Thyroid gland (tissue), 4 donors: ENCODE results near the gene BRWD1. TPM values are rescaled to one million over a fixed set of nuclear protein-coding genes. Genes with fewer than 3 reads are reported as not detected.

ENCODE experiments used
- DNase-seq, 2 donors: peaks; one replicate each; pipeline ENCODE4 v3.0.0-alpha.2; 2019
- H3K27ac ChIP-seq, 3 donors: fragments of 200-600 bp; sonication (generic); 1 replicate in 2 of 3; 2 replicates in 1 of 3; pipeline ENCODE4 v1.5.1; 2016 to 2019; ENCODE audit warnings: mild to moderate bottlenecking in 1 of 3, moderate library complexity in 1 of 3
- H3K27me3 ChIP-seq: fragments of 200-600 bp; sonication (generic); one replicate; pipeline ENCODE4 v1.5.1; 2019
- H3K36me3 ChIP-seq, 2 donors: fragments of 200-600 bp; sonication (generic); one replicate each; pipeline ENCODE4 v1.5.1; 2016 to 2019
- H3K4me1 ChIP-seq, 2 donors: fragments of 200-600 bp; sonication (generic); one replicate each; pipeline ENCODE4 v1.5.1; 2017 to 2019
- H3K4me3 ChIP-seq, 3 donors: fragments of 200-600 bp; sonication (generic); replicated peaks in 1 of 3; 1 replicate in 2 of 3; 2 replicates in 1 of 3; pipeline ENCODE4 v1.5.1; 2016; ENCODE audit warnings: mild to moderate bottlenecking in 1 of 3
- H3K9me3 ChIP-seq: fragments of 200-600 bp; sonication (generic); one replicate; pipeline ENCODE4 v1.5.1; 2017
- CTCF ChIP-seq, 6 experiments: fragments of 200-600 bp in 3 of 6; fragments of 450-650 bp in 3 of 6; sonication (generic) in 3 of 6; IDR thresholded peaks; one replicate each; pipeline ENCODE4 v1.5.1; 2016 to 2019; ENCODE audit warnings: antibody characterized with exemption in 6 of 6, mild to moderate bottlenecking in 2 of 6, inconsistent platforms in 1 of 6, moderate library complexity in 1 of 6
- POLR2A ChIP-seq, 2 donors: fragments of 450-650 bp; IDR thresholded peaks; one replicate each; pipeline ENCODE4 v1.6.1; 2017; ENCODE audit warnings: antibody characterized with exemption in 2 of 2, mild to moderate bottlenecking in 2 of 2, moderate library complexity in 1 of 2
- WGBS, 2 donors: methylation state at CpG; one replicate each; pipeline ENCODE4 v1.1.5; 2017; 5-methylcytosine and 5-hydroxymethylcytosine counted together
- intact Hi-C: fragments of 100-400 bp; cut with DNase I; formaldehyde crosslinking; loops from one replicate; pipeline ENCODE4 v1.15.1; 2023
- total RNA-seq, 4 donors: library from RNA; depleted of rRNA; stranded (reverse); fragments of >200 nt; gene quantifications; one replicate each; pipeline ENCODE4 v1.2.3, GENCODE V29; 2016

BRWD1 gene
- total RNA-seq, 4 donors from 2014 or later, result 66.6 to 125 (median 85.3) TPM

- WGBS, 2 donors, result 82 to 84% methylated on average over 19 of the region's 19 CpGs
Measured at GRCh38 chr21:39350094-39351005, 36.9 kb upstream of the BRWD1 start.

DNA sequence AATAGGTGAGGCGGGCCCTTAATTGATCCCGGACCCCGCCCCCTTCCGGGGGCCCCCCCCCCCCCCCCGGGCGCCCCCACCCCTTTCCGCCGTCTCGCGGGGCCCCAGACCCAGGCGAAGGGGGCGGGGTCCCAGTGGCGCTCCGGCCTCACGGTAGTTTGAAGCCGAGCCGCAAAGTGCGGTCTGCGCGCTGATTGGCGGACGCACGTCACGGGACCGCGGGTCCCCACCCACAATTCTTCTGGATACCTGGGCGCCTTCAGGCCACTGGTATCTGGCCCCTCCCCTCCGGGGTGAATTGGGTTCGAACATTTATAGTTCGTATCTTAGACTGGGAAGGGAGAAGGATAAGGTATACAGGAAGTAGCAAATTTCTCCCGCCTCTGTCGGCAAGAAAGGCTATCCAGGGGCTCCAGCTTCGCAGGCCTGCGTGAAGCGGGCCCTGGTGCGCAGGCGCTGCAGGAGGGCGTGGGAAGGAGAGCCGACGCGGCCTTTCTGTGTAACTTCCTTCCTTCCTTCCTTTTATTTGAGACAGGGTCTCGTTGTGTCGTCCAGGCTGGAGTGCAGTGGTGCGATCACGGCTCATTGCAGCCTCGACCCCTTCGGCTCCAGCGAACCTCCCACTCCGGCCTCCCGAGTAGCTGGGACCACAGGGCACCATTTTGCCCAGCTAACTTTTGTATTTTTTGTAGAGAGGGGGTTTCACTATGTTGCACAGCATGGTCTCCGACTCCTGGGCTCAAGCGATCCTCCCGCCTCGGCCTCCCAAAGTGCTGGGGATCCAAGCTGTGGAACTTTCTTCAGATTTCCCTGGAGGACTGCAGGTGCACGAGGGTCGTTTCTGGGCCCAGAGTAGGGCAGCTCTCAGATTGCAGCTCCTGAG is 36.0 kb upstream of the BRWD1 start:
- intact Hi-C loops, result loop anchor here (2.0 to 5.0 kb wide), 2 partner anchors 37 to 38 kb away; partner anchors contain the start of gene BRWD1
- no peaks in the 10 kb centered on the region for H3K9me3 ChIP-seq
- 9 to 10% methylated on average over 32 to 43 of the region's 56 CpGs for WGBS, 2 donors
- no peaks in the 10 kb centered on the region for H3K27me3 ChIP-seq
- peak; percentile 99 for DNase-seq
- no peaks in the 10 kb centered on the region for H3K36me3 ChIP-seq
- H3K4me1 ChIP-seq, result peaks cover 5 to 6% of the 10 kb centered on the region in 2 donors
- TF ChIP-seq CTCF (IDR thresholded peaks at IDR 0.05) (no peak), POLR2A (IDR thresholded peaks at IDR 0.05) (peak in 1 of 2 donors; percentile 25)
- H3K27ac ChIP-seq, result peak overlapping the region; percentile 52 to 83 (median 74)
- peak overlapping the region in 2 of 3 donors; percentile 7 to 64 for H3K4me3 ChIP-seq

More at GRCh38 chr21:39350094-39351005, 36.9 kb upstream of the BRWD1 start:
- peaks cover 5 to 6% of the 10 kb centered on the region in 2 donors for H3K4me1 ChIP-seq
- no peak for DNase-seq
- no peaks in the 10 kb centered on the region for H3K36me3 ChIP-seq
- TF ChIP-seq CTCF (IDR thresholded peaks at IDR 0.05) (no peak), POLR2A (IDR thresholded peaks at IDR 0.05) (no peak)
- peak overlapping the region in 1 of 3 donors; percentile 64 for H3K4me3 ChIP-seq
- no peaks in the 10 kb centered on the region for H3K27me3 ChIP-seq
- peak overlapping the region in 1 of 3 donors; percentile 83 for H3K27ac ChIP-seq
- intact Hi-C loops, result loop anchor here (5.0 kb wide), 1 partner anchor 37 kb away; no protein-coding TSS in a partner anchor
- H3K9me3 ChIP-seq, result no peaks in the 10 kb centered on the region

DNA sequence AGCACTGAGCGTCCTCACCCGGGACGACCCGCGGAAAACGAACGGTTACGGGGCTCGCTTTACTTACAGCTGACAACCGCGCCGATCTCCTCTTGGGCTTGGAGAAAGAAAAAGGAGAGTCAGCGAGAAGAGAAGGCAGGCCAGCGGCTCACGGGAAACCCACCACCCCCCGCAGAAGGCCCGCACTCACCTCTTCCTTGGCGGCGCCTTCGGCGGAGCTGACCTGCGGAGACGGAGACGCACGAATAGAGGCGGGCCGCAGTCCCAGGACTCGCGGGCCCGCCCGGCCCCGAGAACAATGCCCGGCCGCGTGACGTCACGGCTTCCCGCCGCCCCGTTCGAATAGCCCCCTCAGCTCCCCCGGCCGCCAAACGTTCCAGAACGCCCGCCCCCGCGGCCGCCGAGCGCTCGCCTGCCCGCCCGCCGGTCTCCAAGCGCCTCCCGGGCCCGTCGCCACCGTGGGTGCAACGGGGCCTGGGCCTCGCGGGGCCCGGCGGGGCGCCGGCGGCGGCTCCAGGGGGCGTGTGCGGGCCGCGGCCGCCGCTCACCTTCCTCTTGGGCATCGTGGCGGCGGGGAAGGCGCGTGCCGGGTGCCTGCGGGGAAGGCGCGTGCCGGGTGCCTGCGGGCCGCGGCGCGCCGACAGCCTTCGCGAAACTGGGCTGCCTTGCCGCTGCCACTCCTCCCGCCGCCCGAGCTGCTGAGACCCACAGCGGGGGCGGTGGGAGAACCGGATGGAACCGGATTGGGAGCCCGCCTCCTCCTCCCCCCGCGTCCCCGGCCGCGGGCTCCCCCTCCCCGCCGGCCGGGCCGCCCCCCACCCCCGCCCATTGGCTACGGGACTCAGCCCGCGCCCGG is 35.2 kb upstream of the BRWD1 start, which contains the start of gene HMGN1:
HMGN1 (minus strand) TSS at position 734 of the 856 bp plus-strand sequence; CDS start at position 563, 171 bp downstream.
- Histone ChIP-seq H3K9me3 (no peaks in the 10 kb centered on the region), H3K36me3 (peaks cover 0 to 3% of the 10 kb centered on the region in 2 donors), H3K27ac (peak within 1 kb of the TSS; percentile 52 to 84 (median 83)), H3K27me3 (no peaks in the 10 kb centered on the region), H3K4me3 (peak within 1 kb of the TSS; percentile 27 to 98 (median 64)), H3K4me1 (peaks cover 5 to 6% of the 10 kb centered on the region in 2 donors)
- DNase-seq, result peak; percentile 90
- TF ChIP-seq POLR2A (IDR thresholded peaks at IDR 0.05) (peak; percentile 74 to 81), CTCF (IDR thresholded peaks at IDR 0.05) (no peak)
- intact Hi-C loops, result loop anchor here (2.0 kb wide), 1 partner anchor 36 kb away; the partner anchor contains the start of gene BRWD1
- WGBS, 2 donors, result 0% methylated on average over 15 to 16 of the region's 116 CpGs

GRCh38 chr21:39348040-39348354 is 34.6 kb upstream of the BRWD1 start:
- no peaks in the 10 kb centered on the region for H3K9me3 ChIP-seq
- DNase-seq, result no peak
- peaks cover 3 to 9% of the 10 kb centered on the region in 2 donors for H3K36me3 ChIP-seq
- H3K27me3 ChIP-seq, result no peaks in the 10 kb centered on the region
- 2% methylated on average over 11 of the region's 11 CpGs for WGBS, 2 donors
- peak overlapping the region; percentile 52 to 84 (median 83) for H3K27ac ChIP-seq
- no peak for TF ChIP-seq CTCF (IDR thresholded peaks at IDR 0.05)
- TF ChIP-seq POLR2A (IDR thresholded peaks at IDR 0.05), result no peak
- peaks cover 5 to 6% of the 10 kb centered on the region in 2 donors for H3K4me1 ChIP-seq
- intact Hi-C loops, result loop anchor here (2.0 kb wide), 1 partner anchor 35 kb away; the partner anchor contains the start of gene BRWD1
- H3K4me3 ChIP-seq, result peak overlapping the region; percentile 27 to 98 (median 64)
